Nephron progenitor cell (in vitro differentiated cells): ENCODE data around the gene LMX1B.

ENCODE experiments used
- DNase-seq: peaks from one replicate; pipeline ENCODE4 v3.0.0; 2021
- H3K27ac Mint-ChIP-seq: 2 replicates; pipeline ENCODE4 v1.8.0; 2021; ENCODE audit warnings: mild to moderate bottlenecking, moderate library complexity, mixed read lengths
- H3K27me3 Mint-ChIP-seq: 2 replicates; pipeline ENCODE4 v1.8.0; 2021; ENCODE audit warnings: mild to moderate bottlenecking, low read depth, mixed read lengths; ENCODE audit not compliant: poor library complexity
- H3K36me3 Mint-ChIP-seq: 2 replicates; pipeline ENCODE4 v1.8.0; 2021; ENCODE audit warnings: low read depth, mixed read lengths
- H3K4me1 Mint-ChIP-seq: 2 replicates; pipeline ENCODE4 v1.8.0; 2021; ENCODE audit warnings: mixed read lengths
- H3K4me3 Mint-ChIP-seq: 2 replicates; pipeline ENCODE4 v1.8.0; 2021; ENCODE audit warnings: mild to moderate bottlenecking, moderate library complexity, mixed read lengths
- H3K9me3 Mint-ChIP-seq: 2 replicates; pipeline ENCODE4 v1.8.0; 2021; ENCODE audit warnings: mild to moderate bottlenecking, moderate library complexity, mixed read lengths
- TF ChIP-seq, protein P1 (sequence below): fragments of 200-600 bp; sonication (generic); IDR thresholded peaks from 2 replicates; pipeline ENCODE4 v1.5.0; 2021; ENCODE audit warnings: antibody characterized with exemption

The LMX1B gene

DNA sequence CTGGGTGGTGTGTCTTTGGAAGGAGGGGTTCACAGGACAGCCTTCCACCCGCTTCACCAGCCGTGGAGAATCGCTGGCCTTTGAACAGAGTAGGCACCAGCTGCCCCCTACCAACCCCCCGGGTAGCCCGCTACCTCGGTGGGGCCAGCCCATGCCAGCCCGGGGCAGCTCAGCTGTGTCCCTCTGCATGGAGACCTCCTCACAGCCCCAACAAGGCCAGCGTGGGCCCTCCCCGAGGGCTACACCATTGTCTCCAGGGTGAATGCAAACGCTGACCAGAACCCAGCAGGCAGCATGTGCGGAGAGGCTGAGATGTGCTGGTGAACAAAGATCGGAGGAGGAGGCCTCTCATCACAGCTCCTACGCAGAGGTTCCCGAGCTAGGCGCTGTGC is 51.9 kb downstream of the LMX1B start:
- DNase-seq: no peak
- H3K27me3 Mint-ChIP-seq: peaks cover 10% of the 10 kb centered on the region
- no peaks in the 10 kb centered on the region for H3K36me3 Mint-ChIP-seq
- no peaks in the 10 kb centered on the region for H3K9me3 Mint-ChIP-seq
- H3K4me3 Mint-ChIP-seq: peak overlapping the region; percentile 73
- no peak overlapping the region for H3K27ac Mint-ChIP-seq
- TF ChIP-seq, protein P1, sequence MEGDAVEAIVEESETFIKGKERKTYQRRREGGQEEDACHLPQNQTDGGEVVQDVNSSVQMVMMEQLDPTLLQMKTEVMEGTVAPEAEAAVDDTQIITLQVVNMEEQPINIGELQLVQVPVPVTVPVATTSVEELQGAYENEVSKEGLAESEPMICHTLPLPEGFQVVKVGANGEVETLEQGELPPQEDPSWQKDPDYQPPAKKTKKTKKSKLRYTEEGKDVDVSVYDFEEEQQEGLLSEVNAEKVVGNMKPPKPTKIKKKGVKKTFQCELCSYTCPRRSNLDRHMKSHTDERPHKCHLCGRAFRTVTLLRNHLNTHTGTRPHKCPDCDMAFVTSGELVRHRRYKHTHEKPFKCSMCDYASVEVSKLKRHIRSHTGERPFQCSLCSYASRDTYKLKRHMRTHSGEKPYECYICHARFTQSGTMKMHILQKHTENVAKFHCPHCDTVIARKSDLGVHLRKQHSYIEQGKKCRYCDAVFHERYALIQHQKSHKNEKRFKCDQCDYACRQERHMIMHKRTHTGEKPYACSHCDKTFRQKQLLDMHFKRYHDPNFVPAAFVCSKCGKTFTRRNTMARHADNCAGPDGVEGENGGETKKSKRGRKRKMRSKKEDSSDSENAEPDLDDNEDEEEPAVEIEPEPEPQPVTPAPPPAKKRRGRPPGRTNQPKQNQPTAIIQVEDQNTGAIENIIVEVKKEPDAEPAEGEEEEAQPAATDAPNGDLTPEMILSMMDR: no peak
- peaks cover 41% of the 10 kb centered on the region for H3K4me1 Mint-ChIP-seq

GRCh38 chr9:126666155-126666803 is 52.6 kb downstream of the LMX1B start:
- no peaks in the 10 kb centered on the region for H3K36me3 Mint-ChIP-seq
- TF ChIP-seq, protein P1: no peak
- peaks cover 8% of the 10 kb centered on the region for H3K27me3 Mint-ChIP-seq
- DNase-seq: no peak
- peak overlapping the region; percentile 24 for H3K4me3 Mint-ChIP-seq
- no peak overlapping the region for H3K27ac Mint-ChIP-seq
- H3K9me3 Mint-ChIP-seq: no peaks in the 10 kb centered on the region
- H3K4me1 Mint-ChIP-seq: peaks cover 37% of the 10 kb centered on the region

- no peak overlapping the region for H3K4me3 Mint-ChIP-seq
- DNase-seq: no peak
- TF ChIP-seq, protein P1: no peak
- peaks cover 8% of the 10 kb centered on the region for H3K27me3 Mint-ChIP-seq
- H3K9me3 Mint-ChIP-seq: no peaks in the 10 kb centered on the region
- no peak overlapping the region for H3K27ac Mint-ChIP-seq
- no peaks in the 10 kb centered on the region for H3K36me3 Mint-ChIP-seq
- peaks cover 32% of the 10 kb centered on the region for H3K4me1 Mint-ChIP-seq
Measured at GRCh38 chr9:126667190-126668055, 53.7 kb downstream of the LMX1B start.

DNA sequence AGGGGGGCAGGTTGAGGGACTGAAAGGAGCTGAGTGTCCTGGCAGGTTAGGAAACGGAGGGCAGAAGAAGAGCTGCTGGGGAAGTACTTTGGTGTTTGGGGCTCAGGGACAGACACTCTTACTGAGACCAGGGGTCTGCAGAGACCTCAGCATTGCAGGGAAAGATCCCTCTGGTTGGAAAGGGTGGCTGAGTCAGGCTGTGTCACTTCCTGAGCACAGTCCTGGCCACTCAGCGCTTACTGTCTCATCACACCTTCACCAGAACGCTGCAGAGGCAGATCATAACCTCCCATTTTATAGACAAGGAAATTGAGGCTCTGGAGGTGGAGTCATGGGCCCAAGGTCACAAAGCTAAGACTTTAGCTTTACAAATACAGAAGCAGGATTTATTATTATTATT is 54.3 kb downstream of the LMX1B start:
- Mint-ChIP-seq H3K27ac (no peak overlapping the region), H3K9me3 (no peaks in the 10 kb centered on the region), H3K36me3 (no peaks in the 10 kb centered on the region), H3K4me3 (no peak overlapping the region), H3K4me1 (peaks cover 33% of the 10 kb centered on the region), H3K27me3 (peaks cover 10% of the 10 kb centered on the region)
- DNase-seq: no peak
- TF ChIP-seq, protein P1: no peak

GRCh38 chr9:126669108-126669507 is 55.4 kb downstream of the LMX1B start:
- TF ChIP-seq, protein P1: no peak
- no peak overlapping the region for H3K27ac Mint-ChIP-seq

More at GRCh38 chr9:126669108-126669507, 55.4 kb downstream of the LMX1B start:
- DNase-seq: no peak
- Mint-ChIP-seq H3K9me3 (no peaks in the 10 kb centered on the region), H3K36me3 (no peaks in the 10 kb centered on the region), H3K4me3 (no peak overlapping the region), H3K4me1 (peaks cover 39% of the 10 kb centered on the region), H3K27me3 (peaks cover 18% of the 10 kb centered on the region)
